GM12873 (cell line): ENCODE measurements around the gene LDLRAD4.

ENCODE experiments used
- TF ChIP-seq, protein P1 (sequence below): IDR thresholded peaks from 2 replicates; pipeline ENCODE4 v1.5.1; 2012; ENCODE audit warnings: low read depth, mild to moderate bottlenecking, moderate library complexity, low read length, control low read depth; ENCODE audit not compliant: insufficient read depth; ENCODE audit errors: missing control alignments

LDLRAD4 gene

GRCh38 chr18:13412017-13412416, 193.5 kb downstream of the LDLRAD4 start:
- TF ChIP-seq, protein P1, sequence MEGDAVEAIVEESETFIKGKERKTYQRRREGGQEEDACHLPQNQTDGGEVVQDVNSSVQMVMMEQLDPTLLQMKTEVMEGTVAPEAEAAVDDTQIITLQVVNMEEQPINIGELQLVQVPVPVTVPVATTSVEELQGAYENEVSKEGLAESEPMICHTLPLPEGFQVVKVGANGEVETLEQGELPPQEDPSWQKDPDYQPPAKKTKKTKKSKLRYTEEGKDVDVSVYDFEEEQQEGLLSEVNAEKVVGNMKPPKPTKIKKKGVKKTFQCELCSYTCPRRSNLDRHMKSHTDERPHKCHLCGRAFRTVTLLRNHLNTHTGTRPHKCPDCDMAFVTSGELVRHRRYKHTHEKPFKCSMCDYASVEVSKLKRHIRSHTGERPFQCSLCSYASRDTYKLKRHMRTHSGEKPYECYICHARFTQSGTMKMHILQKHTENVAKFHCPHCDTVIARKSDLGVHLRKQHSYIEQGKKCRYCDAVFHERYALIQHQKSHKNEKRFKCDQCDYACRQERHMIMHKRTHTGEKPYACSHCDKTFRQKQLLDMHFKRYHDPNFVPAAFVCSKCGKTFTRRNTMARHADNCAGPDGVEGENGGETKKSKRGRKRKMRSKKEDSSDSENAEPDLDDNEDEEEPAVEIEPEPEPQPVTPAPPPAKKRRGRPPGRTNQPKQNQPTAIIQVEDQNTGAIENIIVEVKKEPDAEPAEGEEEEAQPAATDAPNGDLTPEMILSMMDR = no peak

- TF ChIP-seq, protein P1 = no peak
Measured at GRCh38 chr18:13412901-13413300, 194.3 kb downstream of the LDLRAD4 start.

- TF ChIP-seq, protein P1 = no peak
Measured at GRCh38 chr18:13414102-13414501, 195.5 kb downstream of the LDLRAD4 start.

GRCh38 chr18:13414521-13414920, 196.0 kb downstream of the LDLRAD4 start:
- TF ChIP-seq, protein P1 = no peak

DNA sequence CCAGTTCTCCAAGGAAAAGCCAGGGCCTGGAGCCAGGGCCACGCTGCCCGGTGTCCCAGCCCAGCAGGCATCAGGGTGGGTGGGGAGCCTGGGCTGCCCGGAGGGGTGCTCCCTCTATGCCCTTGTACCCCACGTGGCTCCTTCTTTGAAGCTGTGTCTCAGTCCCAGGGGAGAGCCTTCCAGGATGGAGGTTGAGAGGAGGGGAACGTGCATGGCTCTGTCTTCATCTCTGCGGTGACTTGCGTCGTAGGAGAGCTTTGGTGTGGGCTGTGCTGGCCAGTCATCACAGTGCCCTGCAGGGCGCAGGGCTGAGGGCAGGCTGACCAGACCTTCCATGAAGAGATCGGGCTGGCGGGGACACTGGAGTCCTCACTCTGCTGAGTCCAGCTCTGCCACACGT, 197.2 kb downstream of the LDLRAD4 start:
- TF ChIP-seq, protein P1 = no peak

DNA sequence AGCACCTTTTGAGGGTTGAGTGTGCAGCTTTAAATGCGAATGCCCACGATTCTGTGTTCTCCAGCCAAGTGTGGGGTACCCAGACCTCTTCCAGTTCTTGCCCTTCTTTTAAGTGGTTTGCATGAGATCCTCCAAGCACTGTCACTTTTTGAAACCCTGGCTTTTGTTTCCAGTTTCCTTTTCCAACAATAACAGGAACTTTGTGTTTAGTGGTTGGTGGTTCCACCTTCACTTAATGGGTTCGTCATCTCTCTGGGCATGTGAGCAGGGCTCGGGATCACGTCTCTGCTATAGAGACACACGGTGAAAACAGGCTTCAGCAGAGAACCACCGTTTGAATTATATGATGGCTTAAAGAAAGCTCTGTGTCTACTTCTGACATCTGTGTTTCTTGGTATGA, 197.6 kb downstream of the LDLRAD4 start:
- TF ChIP-seq, protein P1 = no peak

GRCh38 chr18:13416848-13417247, 198.3 kb downstream of the LDLRAD4 start:
- TF ChIP-seq, protein P1 = no peak

DNA sequence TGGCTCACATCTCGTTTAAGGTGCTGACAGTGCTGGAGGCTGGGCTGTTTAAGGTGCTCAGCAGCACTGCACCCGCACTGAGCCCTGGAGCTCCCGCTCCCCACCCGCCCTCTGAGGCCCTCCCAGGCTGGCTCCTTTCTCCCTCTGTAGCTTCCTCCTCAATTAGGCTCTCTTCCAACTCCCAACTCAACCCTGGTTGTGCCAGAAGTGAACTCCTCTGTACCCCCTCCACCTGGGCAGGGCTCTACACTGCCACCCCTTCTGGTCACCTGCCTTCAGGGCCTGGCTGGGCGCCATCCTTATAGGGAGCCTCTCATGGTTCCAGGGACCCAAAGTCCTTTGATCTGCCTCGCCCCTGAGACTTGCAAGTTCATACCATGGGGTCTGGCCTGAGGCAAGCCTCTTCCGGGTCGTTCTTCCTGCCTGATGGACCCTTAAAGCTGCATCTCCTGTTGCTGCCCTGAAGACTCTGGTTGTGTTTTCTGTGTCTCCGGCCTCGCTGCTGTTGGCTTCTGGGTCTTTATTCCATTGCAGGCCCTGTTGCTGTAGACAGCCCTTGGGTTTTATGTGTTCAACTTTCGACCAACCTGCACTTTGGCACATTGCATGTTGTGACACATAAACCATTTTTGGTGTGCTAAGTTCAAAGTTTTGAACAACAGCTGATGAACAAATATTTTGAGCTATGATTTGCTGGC, 199.6 kb downstream of the LDLRAD4 start:
- TF ChIP-seq, protein P1 = no peak
